CD14-positive monocyte (primary cell): ENCODE results near the gene MAPRE3. TPM values are rescaled to one million over a fixed set of nuclear protein-coding genes. Genes with fewer than 3 reads are reported as not detected.

Experiments used
- DNase-seq, 3 donors: peaks; one replicate each; pipeline ENCODE4 v3.0.0-alpha.2; 2011 to 2022
- H2AFZ ChIP-seq: 2 replicates; pipeline ENCODE4 v1.6.0; 2012; ENCODE audit warnings: mild to moderate bottlenecking, low read depth, low read length, inconsistent platforms; ENCODE audit not compliant: insufficient read depth, poor library complexity, severe bottlenecking
- H3K27ac ChIP-seq, 2 donors: 1 replicate in 1 of 2; 2 replicates in 1 of 2; pipeline ENCODE4 v1.5.1; 2012 to 2013; ENCODE audit warnings: low read length in 2 of 2, control low read depth in 1 of 2, inconsistent platforms in 1 of 2, low read depth in 1 of 2, mild to moderate bottlenecking in 1 of 2
- H3K27me3 ChIP-seq, 2 donors: one replicate each; pipeline versions ENCODE4 v1.6.0 to v1.6.1; 2011 to 2013; ENCODE audit warnings: low read length in 2 of 2; ENCODE audit not compliant: control insufficient read depth in 2 of 2, insufficient read depth in 2 of 2
- H3K36me3 ChIP-seq, 2 donors: replicated peaks in 1 of 2; 1 replicate in 1 of 2; 2 replicates in 1 of 2; pipeline versions ENCODE4 v1.5.1 to v1.6.1; 2012 to 2013; ENCODE audit warnings: low read length in 2 of 2, control low read depth in 1 of 2, inconsistent platforms in 1 of 2, mild to moderate bottlenecking in 1 of 2; ENCODE audit not compliant: insufficient read depth in 2 of 2, control insufficient read depth in 1 of 2
- H3K4me1 ChIP-seq, 2 donors: 1 replicate in 1 of 2; 2 replicates in 1 of 2; pipeline versions ENCODE4 v1.5.1 to v1.6.1; 2012 to 2013; ENCODE audit warnings: low read length in 2 of 2, control low read depth in 1 of 2, inconsistent platforms in 1 of 2, mild to moderate bottlenecking in 1 of 2, moderate library complexity in 1 of 2; ENCODE audit not compliant: insufficient read depth in 2 of 2, control insufficient read depth in 1 of 2
- H3K4me2 ChIP-seq: replicated peaks from 2 replicates; pipeline ENCODE3; 2012; ENCODE audit warnings: low read length, moderate library complexity, mild to moderate bottlenecking; ENCODE audit not compliant: poor library complexity, severe bottlenecking; ENCODE audit errors: extremely low read depth
- H3K4me3 ChIP-seq, 3 experiments: fragments of 200-600 bp in 1 of 3; sonication (generic) in 1 of 3; replicated peaks in 1 of 3; 1 replicate in 2 of 3; 2 replicates in 1 of 3; pipeline ENCODE4 v1.5.1; 2011 to 2013; ENCODE audit warnings: low read length in 3 of 3, mild to moderate bottlenecking in 3 of 3, control low read depth in 2 of 3, low read depth in 2 of 3, inconsistent platforms in 1 of 3, moderate library complexity in 1 of 3
- H3K79me2 ChIP-seq: 2 replicates; pipeline ENCODE4 v1.6.0; 2012; ENCODE audit warnings: mild to moderate bottlenecking, control low read depth, inconsistent platforms, low read length, moderate library complexity; ENCODE audit not compliant: insufficient read depth
- H3K9ac ChIP-seq: 2 replicates; pipeline ENCODE4 v1.6.0; 2017; ENCODE audit warnings: low read length, mild to moderate bottlenecking; ENCODE audit not compliant: insufficient read depth, poor library complexity, severe bottlenecking
- H3K9me3 ChIP-seq, 2 donors: replicated peaks in 1 of 2; 1 replicate in 1 of 2; 2 replicates in 1 of 2; pipeline versions ENCODE4 v1.5.1 to v1.6.1; 2012 to 2013; ENCODE audit warnings: low read length in 2 of 2, control low read depth in 1 of 2; ENCODE audit not compliant: control insufficient read depth in 1 of 2, insufficient read depth in 1 of 2
- H4K20me1 ChIP-seq: 2 replicates; pipeline ENCODE4 v1.6.0; 2012; ENCODE audit warnings: mild to moderate bottlenecking, low read length, control low read depth, moderate library complexity; ENCODE audit not compliant: insufficient read depth
- H3K27ac Mint-ChIP-seq, 7 donors: one replicate each; pipeline ENCODE4 v1.8.0; 2020; ENCODE audit warnings: mild to moderate bottlenecking in 7 of 7, mixed read lengths in 7 of 7, moderate library complexity in 6 of 7, inconsistent platforms in 2 of 7
- H3K27me3 Mint-ChIP-seq, 3 donors: one replicate each; pipeline ENCODE4 v1.8.0; 2021 to 2022; ENCODE audit warnings: low read depth in 3 of 3, mild to moderate bottlenecking in 3 of 3, mixed read lengths in 3 of 3, moderate library complexity in 3 of 3, inconsistent platforms in 1 of 3
- H3K36me3 Mint-ChIP-seq, 2 donors: one replicate each; pipeline ENCODE4 v1.8.0; 2020; ENCODE audit warnings: mixed read lengths in 2 of 2, inconsistent platforms in 1 of 2, mild to moderate bottlenecking in 1 of 2
- H3K4me1 Mint-ChIP-seq: one replicate; pipeline ENCODE4 v1.8.0; 2020; ENCODE audit warnings: mild to moderate bottlenecking, mixed read lengths
- H3K4me3 Mint-ChIP-seq, 2 donors: one replicate each; pipeline ENCODE4 v1.8.0; 2020; ENCODE audit warnings: mild to moderate bottlenecking in 2 of 2, mixed read lengths in 2 of 2, moderate library complexity in 1 of 2
- H3K9me3 Mint-ChIP-seq, 7 donors: one replicate each; pipeline ENCODE4 v1.8.0; 2020 to 2022; ENCODE audit warnings: mixed read lengths in 7 of 7, mild to moderate bottlenecking in 6 of 7, moderate library complexity in 6 of 7, inconsistent platforms in 2 of 7
- WGBS: methylation state at CpG from one replicate; pipeline ENCODE4 v1.1.5; 2013; ENCODE audit warnings: missing lambda C conversion rate; ENCODE audit not compliant: insufficient coverage; 5-methylcytosine and 5-hydroxymethylcytosine counted together
- intact Hi-C, 2 donors: fragments of 100-400 bp; cut with micrococcal nuclease; formaldehyde crosslinking; loops; one replicate each; pipeline versions ENCODE4 v1.15.0 to v1.15.1; 2023
- polyA plus RNA-seq, 3 donors: library from polyadenylated mRNA; depleted of rRNA in 1 of 3; unstranded in 2 of 3; stranded (reverse) in 1 of 3; fragments of 300-500 nt in 2 of 3; fragments of >200 nt in 1 of 3; fragmentation: Illumina TruSeq in 2 of 3; gene quantifications; 1 replicate in 2 of 3; 2 replicates in 1 of 3; pipeline ENCODE4 v1.2.3, GENCODE V29; 2012 to 2021
- TF ChIP-seq, protein P1 (sequence below): fragments of 200-600 bp; IDR thresholded peaks from one replicate; pipeline ENCODE4 v1.8.0; 2022; ENCODE audit warnings: antibody characterized with exemption, mild to moderate bottlenecking

MAPRE3 gene
- polyA plus RNA-seq, 3 donors = 2.4 to 14.4 (median 3.5) TPM

DNA sequence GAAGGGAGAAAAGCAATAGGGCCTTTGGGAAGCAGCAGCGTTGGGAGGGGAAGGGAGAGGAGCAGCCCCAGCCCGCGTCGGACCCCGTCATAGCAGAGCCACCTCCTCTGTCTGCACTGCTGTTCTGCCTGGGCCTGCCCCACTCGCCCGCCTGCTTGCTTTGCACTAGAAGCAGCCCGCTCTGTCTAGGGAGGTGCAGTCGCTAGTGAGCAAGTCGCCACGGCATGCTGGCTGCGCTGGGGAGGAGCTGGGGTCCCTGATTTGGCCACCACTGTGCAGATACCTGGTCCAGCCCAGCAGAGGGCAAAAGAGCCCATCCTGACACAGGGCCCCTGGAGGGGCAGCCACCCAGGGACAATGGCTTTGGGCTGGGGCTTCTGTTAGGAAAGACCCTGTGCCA is 54.4 kb downstream of the MAPRE3 start:
- peaks cover 3% of the 10 kb centered on the region for H3K4me1 Mint-ChIP-seq
- H3K27me3 Mint-ChIP-seq = peaks cover 0 to 5% (median 2%) of the 10 kb centered on the region in 3 donors
- H2AFZ ChIP-seq = no peak overlapping the region
- H3K9me3 ChIP-seq = no peaks in the 10 kb centered on the region
- H3K36me3 ChIP-seq = peaks cover 6 to 55% of the 10 kb centered on the region in 2 donors
- no peak overlapping the region for H3K9ac ChIP-seq
- intact Hi-C loops = no loop called here
- no peak overlapping the region for H3K4me3 Mint-ChIP-seq
- no peaks in the 10 kb centered on the region for H3K27me3 ChIP-seq
- DNase-seq = no peak
- no peak overlapping the region for H3K27ac ChIP-seq
- TF ChIP-seq, protein P1, sequence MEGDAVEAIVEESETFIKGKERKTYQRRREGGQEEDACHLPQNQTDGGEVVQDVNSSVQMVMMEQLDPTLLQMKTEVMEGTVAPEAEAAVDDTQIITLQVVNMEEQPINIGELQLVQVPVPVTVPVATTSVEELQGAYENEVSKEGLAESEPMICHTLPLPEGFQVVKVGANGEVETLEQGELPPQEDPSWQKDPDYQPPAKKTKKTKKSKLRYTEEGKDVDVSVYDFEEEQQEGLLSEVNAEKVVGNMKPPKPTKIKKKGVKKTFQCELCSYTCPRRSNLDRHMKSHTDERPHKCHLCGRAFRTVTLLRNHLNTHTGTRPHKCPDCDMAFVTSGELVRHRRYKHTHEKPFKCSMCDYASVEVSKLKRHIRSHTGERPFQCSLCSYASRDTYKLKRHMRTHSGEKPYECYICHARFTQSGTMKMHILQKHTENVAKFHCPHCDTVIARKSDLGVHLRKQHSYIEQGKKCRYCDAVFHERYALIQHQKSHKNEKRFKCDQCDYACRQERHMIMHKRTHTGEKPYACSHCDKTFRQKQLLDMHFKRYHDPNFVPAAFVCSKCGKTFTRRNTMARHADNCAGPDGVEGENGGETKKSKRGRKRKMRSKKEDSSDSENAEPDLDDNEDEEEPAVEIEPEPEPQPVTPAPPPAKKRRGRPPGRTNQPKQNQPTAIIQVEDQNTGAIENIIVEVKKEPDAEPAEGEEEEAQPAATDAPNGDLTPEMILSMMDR = no peak
- H3K9me3 Mint-ChIP-seq = peaks cover 0 to 2% (median 0%) of the 10 kb centered on the region in 7 donors
- peaks cover 31 to 48% of the 10 kb centered on the region in 2 donors for H3K36me3 Mint-ChIP-seq
- no peak overlapping the region for H3K4me2 ChIP-seq
- no peak overlapping the region for H3K4me3 ChIP-seq
- no peaks in the 10 kb centered on the region for H3K4me1 ChIP-seq
- WGBS = 99% methylated on average over 12 of the region's 12 CpGs
- no peaks in the 10 kb centered on the region for H4K20me1 ChIP-seq
- no peak overlapping the region for H3K27ac Mint-ChIP-seq
- H3K79me2 ChIP-seq = no peaks in the 10 kb centered on the region

DNA sequence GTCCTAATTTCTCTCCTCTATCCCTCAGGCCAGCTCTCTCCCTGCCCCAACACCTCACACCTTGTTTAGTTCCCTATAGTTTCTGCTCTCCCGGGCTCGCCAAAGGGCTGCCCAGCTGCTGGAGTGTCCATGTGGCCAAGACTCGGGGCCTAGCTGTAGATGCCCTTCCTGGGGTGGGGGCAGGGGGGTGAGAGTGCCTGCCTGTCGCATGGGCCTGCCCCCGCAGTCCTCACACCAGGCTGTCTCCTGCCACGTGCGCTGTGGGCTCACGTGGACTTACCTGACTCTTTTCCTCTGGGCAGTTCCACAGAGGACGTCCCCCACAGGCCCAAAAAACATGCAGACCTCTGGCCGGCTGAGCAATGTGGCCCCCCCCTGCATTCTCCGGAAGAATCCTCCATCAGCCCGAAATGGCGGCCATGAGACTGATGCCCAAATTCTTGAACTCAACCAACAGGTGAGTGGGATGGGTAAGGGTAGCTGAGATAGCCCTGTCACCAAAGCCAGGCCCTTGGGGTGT is 54.9 kb downstream of the MAPRE3 start:
- H3K36me3 ChIP-seq = peaks cover 6 to 60% of the 10 kb centered on the region in 2 donors
- Mint-ChIP-seq H3K27ac (peak overlapping the region in 1 of 7 donors; percentile 30), H3K4me3 (no peak overlapping the region), H3K4me1 (peaks cover 3% of the 10 kb centered on the region), H3K27me3 (peaks cover 0 to 3% (median 2%) of the 10 kb centered on the region in 3 donors), H3K9me3 (peaks cover 0 to 2% (median 0%) of the 10 kb centered on the region in 7 donors), H3K36me3 (peaks cover 31 to 49% of the 10 kb centered on the region in 2 donors)
- H3K27ac ChIP-seq = no peak overlapping the region
- no peaks in the 10 kb centered on the region for H3K4me1 ChIP-seq
- no peaks in the 10 kb centered on the region for H3K79me2 ChIP-seq
- TF ChIP-seq, protein P1 = no peak
- H3K9me3 ChIP-seq = no peaks in the 10 kb centered on the region
- WGBS = 96% methylated on average over 8 of the region's 13 CpGs
- no peak overlapping the region for H2AFZ ChIP-seq
- H3K27me3 ChIP-seq = no peaks in the 10 kb centered on the region
- intact Hi-C loops = no loop called here
- DNase-seq = no peak
- H3K4me3 ChIP-seq = no peak overlapping the region
- no peak overlapping the region for H3K9ac ChIP-seq
- H4K20me1 ChIP-seq = no peaks in the 10 kb centered on the region
- H3K4me2 ChIP-seq = no peak overlapping the region
